Stimulated activated CD8-positive, alpha-beta memory T cell treated with anti-CD3 and anti-CD28 coated beads, Interleukin-7, amount 100 ng/mL, for 48 hours (primary cell): ENCODE data around the gene SMPDL3A.

Experiments
- DNase-seq, 2 donors: peaks; one replicate each; pipeline ENCODE4 v3.0.0-alpha.2; 2020; ENCODE audit warnings: low read depth in 1 of 2; ENCODE audit errors: extremely low read depth in 1 of 2

The SMPDL3A gene

GRCh38 chr6:122775975-122776374 is 13.1 kb upstream of the SMPDL3A start:
- DNase-seq, result no peak

- no peak for DNase-seq
Measured at GRCh38 chr6:122778302-122778701, 10.8 kb upstream of the SMPDL3A start.

GRCh38 chr6:122778985-122779661 is 9.9 kb upstream of the SMPDL3A start:
- DNase-seq, result no peak

GRCh38 chr6:122779667-122780066 is 9.4 kb upstream of the SMPDL3A start, which contains the start of gene FABP7:
Gene FABP7, plus strand, starts transcription at chr6:122779716. Its CDS starts 79 bp downstream, at chr6:122779795.
- no peak for DNase-seq

- no peak for DNase-seq
Measured at GRCh38 chr6:122780114-122780513, 8.9 kb upstream of the SMPDL3A start.

GRCh38 chr6:122781716-122782115 is 7.3 kb upstream of the SMPDL3A start:
- no peak for DNase-seq

GRCh38 chr6:122783401-122783800 is 5.7 kb upstream of the SMPDL3A start:
- no peak for DNase-seq

- no peak for DNase-seq
Measured at GRCh38 chr6:122785891-122786290, 3.2 kb upstream of the SMPDL3A start.

- DNase-seq, result no peak
Measured at GRCh38 chr6:122787721-122788120, 1.3 kb upstream of the SMPDL3A start.

- no peak for DNase-seq
Measured at GRCh38 chr6:122788208-122788607, 850 bp upstream of the SMPDL3A start.

GRCh38 chr6:122788663-122789181 is 336 bp upstream of the SMPDL3A start:
- no peak for DNase-seq

- no peak for DNase-seq
Measured at GRCh38 chr6:122790028-122790422, 967 bp downstream of the SMPDL3A start.

- DNase-seq, result no peak
Measured at GRCh38 chr6:122790423-122791309, 1.6 kb downstream of the SMPDL3A start.

- DNase-seq, result no peak
Measured at GRCh38 chr6:122791310-122791679, 2.2 kb downstream of the SMPDL3A start.

GRCh38 chr6:122792766-122793165 is 3.7 kb downstream of the SMPDL3A start:
- no peak for DNase-seq

- no peak for DNase-seq
Measured at GRCh38 chr6:122797537-122797936, 8.5 kb downstream of the SMPDL3A start.

GRCh38 chr6:122798099-122798641 is 9.1 kb downstream of the SMPDL3A start:
- DNase-seq, result peak in 1 of 2 donors; percentile 7

GRCh38 chr6:122799140-122799745 is 10.2 kb downstream of the SMPDL3A start:
- DNase-seq, result no peak

GRCh38 chr6:122799916-122800686 is 11.0 kb downstream of the SMPDL3A start:
- no peak for DNase-seq

- no peak for DNase-seq
Measured at GRCh38 chr6:122800906-122801305, 11.8 kb downstream of the SMPDL3A start.
